Gastroesophageal sphincter (tissue), 4 donors: ENCODE results near the gene MYO3B. TPM values are rescaled to one million over a fixed set of nuclear protein-coding genes. Genes with fewer than 3 reads are reported as not detected.

Experiments used
- ATAC-seq: fragments of 150-250 bp; one replicate; pipeline ENCODE4 v1.9.1; 2016; ENCODE audit warnings: mild to moderate bottlenecking, moderate library complexity
- H3K27ac ChIP-seq, 4 donors: fragments of 200-600 bp; sonication (generic) in 3 of 4; 1 replicate in 3 of 4; 2 replicates in 1 of 4; pipeline ENCODE4 v1.5.1; 2016 to 2019
- H3K27me3 ChIP-seq: fragments of 200-600 bp; sonication (generic); one replicate; pipeline ENCODE4 v1.5.1; 2019
- H3K36me3 ChIP-seq, 2 donors: fragments of 200-600 bp; sonication (generic); one replicate each; pipeline ENCODE4 v1.5.1; 2019; ENCODE audit warnings: control low read depth in 1 of 2
- H3K4me1 ChIP-seq, 3 donors: fragments of 200-600 bp; sonication (generic); 1 replicate in 2 of 3; 2 replicates in 1 of 3; pipeline ENCODE4 v1.5.1; 2016 to 2019; ENCODE audit warnings: control low read depth in 2 of 3
- H3K4me3 ChIP-seq, 2 donors: fragments of 200-600 bp; sonication (generic); one replicate each; pipeline ENCODE4 v1.5.1; 2019; ENCODE audit warnings: mild to moderate bottlenecking in 1 of 2, moderate library complexity in 1 of 2
- H3K9me3 ChIP-seq, 3 donors: fragments of 200-600 bp; sonication (generic); one replicate each; pipeline ENCODE4 v1.5.1; 2017 to 2019; ENCODE audit warnings: control low read depth in 2 of 3
- CTCF ChIP-seq, 4 experiments: fragments of 200-600 bp in 2 of 4; fragments of 450-650 bp in 2 of 4; sonication (generic) in 1 of 4; IDR thresholded peaks; one replicate each; pipeline ENCODE4 v1.5.1; 2017 to 2019; ENCODE audit warnings: antibody characterized with exemption in 4 of 4, mild to moderate bottlenecking in 2 of 4, moderate library complexity in 2 of 4
- EP300 ChIP-seq: sonication (generic); formaldehyde crosslinking; IDR thresholded peaks from one replicate; pipeline ENCODE4 v1.6.1; 2017; ENCODE audit warnings: antibody characterized with exemption, mild to moderate bottlenecking
- POLR2A ChIP-seq, 2 donors: fragments of 450-650 bp; IDR thresholded peaks; one replicate each; pipeline ENCODE4 v1.6.1; 2017; ENCODE audit warnings: antibody characterized with exemption in 2 of 2, mild to moderate bottlenecking in 2 of 2, moderate library complexity in 1 of 2
- POLR2AphosphoS5 ChIP-seq: sonication (generic); formaldehyde crosslinking; IDR thresholded peaks from one replicate; pipeline ENCODE4 v1.6.1; 2017; ENCODE audit warnings: antibody characterized with exemption
- WGBS, 2 donors: methylation state at CpG; one replicate each; pipeline ENCODE4 v1.1.5; 2018; ENCODE audit warnings: low coverage in 1 of 2; 5-methylcytosine and 5-hydroxymethylcytosine counted together
- total RNA-seq, 4 donors: library from RNA; depleted of rRNA; stranded (reverse); fragments of >200 nt; gene quantifications; one replicate each; pipeline ENCODE4 v1.1.0, GENCODE V29; 2016

MYO3B gene
- total RNA-seq, 4 donors from 2014 or later: not detected

- Histone ChIP-seq H3K4me1 (no peaks in the 10 kb centered on the region), H3K27ac (no peak overlapping the region), H3K4me3 (no peak overlapping the region), H3K9me3 (peaks cover 0 to 8% (median 0%) of the 10 kb centered on the region in 3 donors), H3K27me3 (no peaks in the 10 kb centered on the region), H3K36me3 (no peaks in the 10 kb centered on the region)
- no peak for ATAC-seq
- TF ChIP-seq CTCF (IDR thresholded peaks at IDR 0.05): no peak
- TF ChIP-seq POLR2AphosphoS5: no peak
- no peak for TF ChIP-seq POLR2A (IDR thresholded peaks at IDR 0.05)
- no peak for TF ChIP-seq EP300
- 34% methylated on average over 2 of the region's 3 CpGs; no CpG with 5 or more reads in 1 of the 2 donors for WGBS, 2 donors
Measured at GRCh38 chr2:170282851-170283250, 104.9 kb downstream of the MYO3B start.

GRCh38 chr2:170284205-170284604, 106.3 kb downstream of the MYO3B start:
- Histone ChIP-seq H3K27me3 (no peaks in the 10 kb centered on the region), H3K27ac (no peak overlapping the region), H3K4me1 (no peaks in the 10 kb centered on the region), H3K36me3 (no peaks in the 10 kb centered on the region), H3K9me3 (peaks cover 0 to 8% (median 0%) of the 10 kb centered on the region in 3 donors), H3K4me3 (no peak overlapping the region)
- ATAC-seq: no peak
- no peak for TF ChIP-seq EP300
- no peak for TF ChIP-seq POLR2AphosphoS5
- no peak for TF ChIP-seq POLR2A (IDR thresholded peaks at IDR 0.05)
- no peak for TF ChIP-seq CTCF (IDR thresholded peaks at IDR 0.05)
- WGBS, 2 donors: 78 to 92% methylated on average over 1 of the region's 1 CpG

GRCh38 chr2:170288859-170289258, 110.9 kb downstream of the MYO3B start:
- TF ChIP-seq POLR2A (IDR thresholded peaks at IDR 0.05): no peak
- no peak for TF ChIP-seq CTCF (IDR thresholded peaks at IDR 0.05)
- TF ChIP-seq POLR2AphosphoS5: no peak
- TF ChIP-seq EP300: no peak
- H3K4me3 ChIP-seq: no peak overlapping the region
- no peaks in the 10 kb centered on the region for H3K4me1 ChIP-seq
- H3K27ac ChIP-seq: no peak overlapping the region
- no peak for ATAC-seq
- WGBS, 2 donors: 43 to 71% methylated on average over 1 of the region's 1 CpG
- H3K36me3 ChIP-seq: no peaks in the 10 kb centered on the region
- H3K27me3 ChIP-seq: no peaks in the 10 kb centered on the region
- peaks cover 0 to 25% (median 0%) of the 10 kb centered on the region in 3 donors for H3K9me3 ChIP-seq

- no peaks in the 10 kb centered on the region for H3K27me3 ChIP-seq
Measured at GRCh38 chr2:170291474-170291873, 113.5 kb downstream of the MYO3B start.

More at GRCh38 chr2:170291474-170291873, 113.5 kb downstream of the MYO3B start:
- Histone ChIP-seq H3K4me1 (no peaks in the 10 kb centered on the region), H3K27ac (no peak overlapping the region), H3K36me3 (no peaks in the 10 kb centered on the region), H3K4me3 (no peak overlapping the region), H3K9me3 (peaks cover 0 to 35% (median 0%) of the 10 kb centered on the region in 3 donors)
- no peak for TF ChIP-seq CTCF (IDR thresholded peaks at IDR 0.05)
- no peak for TF ChIP-seq POLR2A (IDR thresholded peaks at IDR 0.05)
- TF ChIP-seq EP300: no peak
- TF ChIP-seq POLR2AphosphoS5: no peak
- 73 to 92% methylated on average over 1 of the region's 1 CpG for WGBS, 2 donors
- ATAC-seq: no peak
